ENCODE measurements around the gene TUBA4B. TPM values are rescaled to one million over a fixed set of nuclear protein-coding genes. Genes with fewer than 3 reads are reported as not detected.

TUBA4B gene
- total RNA-seq, 2 experiments from 2014 or later = not detected

DNA sequence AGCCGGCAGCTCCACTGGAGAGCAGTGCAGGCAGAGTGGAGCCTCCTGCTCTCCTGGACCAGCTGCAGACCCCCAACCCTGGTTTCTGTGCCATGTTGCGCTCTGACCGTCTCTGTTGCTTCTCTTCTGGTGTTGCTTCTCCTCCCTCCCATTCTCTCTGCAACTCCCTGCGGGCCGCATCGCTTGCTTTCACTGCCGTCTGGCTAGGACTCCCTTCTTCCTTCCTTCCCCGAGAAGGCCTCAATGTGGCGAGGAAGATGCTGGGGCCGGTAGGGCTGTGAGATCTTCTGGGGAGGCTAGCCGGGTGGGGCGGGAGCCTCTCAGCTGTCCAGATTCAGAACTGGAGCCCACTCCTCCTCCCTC is 32.3 kb downstream of the TUBA4B start:
- Histone ChIP-seq H3K9me2 (ENCODE audit: insufficient read depth, low read length) (no peaks in the 10 kb centered on the region), H3K4me3 (ENCODE audit: low read depth, low read length, poor library complexity, severe bottlenecking) (no peak overlapping the region), H4K20me1 (ENCODE audit: insufficient read depth, low read length) (peaks cover 1% of the 10 kb centered on the region), H3K4me1 (ENCODE audit: insufficient read depth, low read length, poor library complexity, severe bottlenecking) (peaks cover 11% of the 10 kb centered on the region), H3K79me2 (ENCODE audit: insufficient read depth, low read depth, low read length) (peaks cover 7% of the 10 kb centered on the region; the same call in 1 of the 2 replicates), H3K36me3 (ENCODE audit: insufficient read depth, low read length) (peaks cover 53% of the 10 kb centered on the region), H2AFZ (ENCODE audit: low read length) (no peak overlapping the region), H3K27ac (ENCODE audit: low read depth, low read length, poor library complexity, severe bottlenecking) (no peak overlapping the region), H3K4me2 (ENCODE audit: low read length) (no peak overlapping the region), H3K9me3 (ENCODE audit: low read length) (no peaks in the 10 kb centered on the region)
- no peak for DNase-seq (ENCODE audit: low spot score)
- intact Hi-C loops (cut with micrococcal nuclease; ENCODE audit: unreplicated experiment) = no loop called here
- no TSS peak for BruUV-seq (replicated peaks)
- POLR2A ChIA-PET = interaction anchor here (0.6 to 2.2 kb wide), 2 partner anchors 10 to 33 kb away, joined by 5 to 7 read pairs; no protein-coding TSS in a partner anchor
- TF ChIP-seq EZH2phosphoT487 (IDR thresholded peaks at IDR 0.05; ENCODE audit: borderline replicate concordance, low read depth, low read length) = no peak
- no peak for TF ChIP-seq CTCF (conservative IDR thresholded peaks at IDR 0.05; ENCODE audit: low read length)
- CTCF ChIA-PET (ENCODE audit: unreplicated experiment) = no interaction called here

DNA sequence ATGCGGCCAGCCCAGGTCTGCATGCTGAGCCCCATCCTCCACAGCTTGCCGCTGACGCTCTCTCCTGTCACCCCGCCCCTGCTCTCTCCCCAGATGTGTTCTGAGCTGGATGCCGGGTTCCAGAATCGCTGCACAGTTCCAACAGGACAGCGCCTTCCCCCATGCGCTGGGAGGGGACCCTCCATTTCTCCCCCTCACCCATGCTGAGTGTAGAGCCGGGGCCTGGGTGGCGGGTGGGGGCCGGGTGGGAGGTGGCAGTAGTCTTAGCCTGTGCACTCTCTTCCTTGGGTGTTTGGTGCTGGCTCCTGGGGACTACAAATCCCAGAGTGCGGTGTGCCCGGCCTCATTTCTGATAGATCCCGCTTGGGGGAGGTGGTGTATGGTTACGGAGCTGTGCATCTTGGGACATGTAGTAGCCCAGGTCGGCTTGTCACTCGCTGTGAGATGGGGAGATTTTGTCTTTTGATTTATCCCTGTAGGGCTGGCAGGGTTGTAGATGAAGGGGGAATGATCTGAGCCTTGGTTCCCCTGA is 32.9 kb downstream of the TUBA4B start:
- no peak overlapping the region for H2AFZ ChIP-seq (ENCODE audit: low read length)

More for the DNA sequence above, 32.9 kb downstream of the TUBA4B start:
- Histone ChIP-seq H3K9me3 (ENCODE audit: low read length) (no peaks in the 10 kb centered on the region), H3K9me2 (ENCODE audit: insufficient read depth, low read length) (no peaks in the 10 kb centered on the region), H3K79me2 (ENCODE audit: insufficient read depth, low read depth, low read length) (peaks cover under 1% of the 10 kb centered on the region; the same call in 1 of the 2 replicates), H3K4me1 (ENCODE audit: insufficient read depth, low read length, poor library complexity, severe bottlenecking) (peaks cover 5% of the 10 kb centered on the region), H3K4me2 (ENCODE audit: low read length) (no peak overlapping the region), H4K20me1 (ENCODE audit: insufficient read depth, low read length) (no peaks in the 10 kb centered on the region), H3K27ac (ENCODE audit: low read depth, low read length, poor library complexity, severe bottlenecking) (no peak overlapping the region), H3K4me3 (ENCODE audit: low read depth, low read length, poor library complexity, severe bottlenecking) (no peak overlapping the region), H3K36me3 (ENCODE audit: insufficient read depth, low read length) (peaks cover 47% of the 10 kb centered on the region)
- BruUV-seq (replicated peaks) = no TSS peak
- no peak for DNase-seq (ENCODE audit: low spot score)
- ChIA-PET POLR2A (interaction anchor here (0.6 to 2.2 kb wide), 2 partner anchors 9 to 33 kb away, joined by 5 to 7 read pairs; no protein-coding TSS in a partner anchor), CTCF (ENCODE audit: unreplicated experiment) (no interaction called here)
- intact Hi-C loops (cut with micrococcal nuclease; ENCODE audit: unreplicated experiment) = no loop called here
- TF ChIP-seq CTCF (conservative IDR thresholded peaks at IDR 0.05; ENCODE audit: low read length) (no peak), EZH2phosphoT487 (IDR thresholded peaks at IDR 0.05; ENCODE audit: borderline replicate concordance, low read depth, low read length) (no peak)
